Mesodermal cell (in vitro differentiated cells): ENCODE measurements around the gene EHD2.

Experiments used
- H3K27ac ChIP-seq: 2 replicates; pipeline ENCODE4 v1.7.0; 2013; ENCODE audit warnings: mild to moderate bottlenecking, low read depth, low read length, moderate library complexity; ENCODE audit not compliant: severe bottlenecking
- H3K36me3 ChIP-seq: 2 replicates; pipeline ENCODE4 v1.7.1; 2013; ENCODE audit warnings: mild to moderate bottlenecking, low read length, moderate library complexity; ENCODE audit not compliant: control insufficient read depth, insufficient read depth
- H3K4me1 ChIP-seq: one replicate; pipeline ENCODE4 v1.7.1; 2013; ENCODE audit warnings: mild to moderate bottlenecking, low read length; ENCODE audit not compliant: insufficient read depth, control insufficient read depth, poor library complexity, severe bottlenecking
- H3K4me3 ChIP-seq: 2 replicates; pipeline ENCODE4 v1.7.0; 2013; ENCODE audit warnings: low read length, control low read depth, mild to moderate bottlenecking; ENCODE audit not compliant: insufficient read depth, poor library complexity, severe bottlenecking; ENCODE audit errors: extremely low read depth
- H3K9me3 ChIP-seq: 2 replicates; pipeline ENCODE4 v1.7.1; 2013; ENCODE audit warnings: mild to moderate bottlenecking, low read length, moderate library complexity; ENCODE audit not compliant: control insufficient read depth
- WGBS, 2 experiments: methylation state at CpG; one replicate each; pipeline ENCODE4 v1.1.5; 2013; ENCODE audit warnings: missing lambda C conversion rate in 2 of 2; ENCODE audit not compliant: insufficient coverage in 2 of 2; 5-methylcytosine and 5-hydroxymethylcytosine counted together

The EHD2 gene

GRCh38 chr19:47691782-47692181, 21.4 kb upstream of the EHD2 start:
- Histone ChIP-seq H3K27ac (no peak overlapping the region), H3K9me3 (no peaks in the 10 kb centered on the region), H3K36me3 (peaks cover 66% of the 10 kb centered on the region), H3K4me3 (no peak overlapping the region), H3K4me1 (no peaks in the 10 kb centered on the region)
- WGBS, 2 experiments = 100% methylated on average over 4 to 7 of the region's 7 CpGs

- Histone ChIP-seq H3K36me3 (peaks cover 61% of the 10 kb centered on the region), H3K4me3 (no peak overlapping the region), H3K27ac (no peak overlapping the region), H3K9me3 (no peaks in the 10 kb centered on the region), H3K4me1 (no peaks in the 10 kb centered on the region)
- WGBS, 2 experiments = 88 to 94% methylated on average over 9 to 17 of the region's 17 CpGs
Observed at GRCh38 chr19:47693489-47693888, 19.7 kb upstream of the EHD2 start.

GRCh38 chr19:47693903-47694302, 19.3 kb upstream of the EHD2 start:
- no peaks in the 10 kb centered on the region for H3K9me3 ChIP-seq
- H3K27ac ChIP-seq = no peak overlapping the region
- H3K36me3 ChIP-seq = peaks cover 61% of the 10 kb centered on the region
- 92 to 98% methylated on average over 3 to 4 of the region's 14 CpGs for WGBS, 2 experiments
- H3K4me3 ChIP-seq = no peak overlapping the region
- H3K4me1 ChIP-seq = no peaks in the 10 kb centered on the region

- 93 to 97% methylated on average over 11 to 22 of the region's 28 CpGs for WGBS, 2 experiments
- H3K27ac ChIP-seq = no peak overlapping the region
- H3K36me3 ChIP-seq = peaks cover 63% of the 10 kb centered on the region
- H3K9me3 ChIP-seq = no peaks in the 10 kb centered on the region
- no peak overlapping the region for H3K4me3 ChIP-seq
- H3K4me1 ChIP-seq = no peaks in the 10 kb centered on the region
Observed at GRCh38 chr19:47694466-47695273, 18.6 kb upstream of the EHD2 start.

GRCh38 chr19:47695533-47696262, 17.5 kb upstream of the EHD2 start:
- Histone ChIP-seq H3K4me3 (no peak overlapping the region), H3K36me3 (peaks cover 64% of the 10 kb centered on the region), H3K4me1 (no peaks in the 10 kb centered on the region), H3K9me3 (no peaks in the 10 kb centered on the region), H3K27ac (no peak overlapping the region)
- WGBS, 2 experiments = 87 to 92% methylated on average over 25 to 26 of the region's 26 CpGs

GRCh38 chr19:47696635-47697034, 16.6 kb upstream of the EHD2 start:
- Histone ChIP-seq H3K4me3 (no peak overlapping the region), H3K36me3 (peaks cover 65% of the 10 kb centered on the region), H3K9me3 (no peaks in the 10 kb centered on the region), H3K27ac (no peak overlapping the region), H3K4me1 (no peaks in the 10 kb centered on the region)
- 95 to 100% methylated on average over 4 to 6 of the region's 8 CpGs for WGBS, 2 experiments

- Histone ChIP-seq H3K9me3 (no peaks in the 10 kb centered on the region), H3K27ac (peak overlapping the region; percentile 67), H3K4me3 (no peak overlapping the region), H3K36me3 (peaks cover 65% of the 10 kb centered on the region), H3K4me1 (no peaks in the 10 kb centered on the region)
- 57 to 62% methylated on average over 15 to 19 of the region's 21 CpGs for WGBS, 2 experiments
Observed at GRCh38 chr19:47697863-47698609, 15.2 kb upstream of the EHD2 start.

- Histone ChIP-seq H3K4me3 (no peak overlapping the region), H3K27ac (no peak overlapping the region), H3K36me3 (peaks cover 70% of the 10 kb centered on the region), H3K4me1 (no peaks in the 10 kb centered on the region), H3K9me3 (no peaks in the 10 kb centered on the region)
- WGBS, 2 experiments = 92% methylated on average over 29 to 42 of the region's 46 CpGs
Observed at GRCh38 chr19:47698631-47699359, 14.4 kb upstream of the EHD2 start.

GRCh38 chr19:47699360-47699917, 13.8 kb upstream of the EHD2 start:
- Histone ChIP-seq H3K27ac (no peak overlapping the region), H3K36me3 (peaks cover 72% of the 10 kb centered on the region), H3K4me1 (no peaks in the 10 kb centered on the region), H3K9me3 (no peaks in the 10 kb centered on the region), H3K4me3 (no peak overlapping the region)
- 64 to 68% methylated on average over 6 to 7 of the region's 9 CpGs for WGBS, 2 experiments
